Gastroesophageal sphincter (tissue), 3 donors: Measurements from ENCODE around the gene TXNRD1.

Source experiments
- CTCF ChIP-seq, 4 experiments: fragments of 200-600 bp in 2 of 4; fragments of 450-650 bp in 2 of 4; sonication (generic) in 1 of 4; IDR thresholded peaks; one replicate each; pipeline ENCODE4 v1.5.1; 2017 to 2019; ENCODE audit warnings: antibody characterized with exemption in 4 of 4, mild to moderate bottlenecking in 2 of 4, moderate library complexity in 2 of 4
- EP300 ChIP-seq: sonication (generic); formaldehyde crosslinking; IDR thresholded peaks from one replicate; pipeline ENCODE4 v1.6.1; 2017; ENCODE audit warnings: antibody characterized with exemption, mild to moderate bottlenecking
- POLR2A ChIP-seq, 2 donors: fragments of 450-650 bp; IDR thresholded peaks; one replicate each; pipeline ENCODE4 v1.6.1; 2017; ENCODE audit warnings: antibody characterized with exemption in 2 of 2, mild to moderate bottlenecking in 2 of 2, moderate library complexity in 1 of 2
- POLR2AphosphoS5 ChIP-seq: sonication (generic); formaldehyde crosslinking; IDR thresholded peaks from one replicate; pipeline ENCODE4 v1.6.1; 2017; ENCODE audit warnings: antibody characterized with exemption

GRCh38 chr12:104215638-104216297 is at the start of gene TXNRD1:
- TF ChIP-seq CTCF (IDR thresholded peaks at IDR 0.05) (peak; percentile 86 to 95 (median 92)), POLR2AphosphoS5 (peak; percentile 85), POLR2A (IDR thresholded peaks at IDR 0.05) (peak; percentile 42 to 68), EP300 (no peak)
